HCT116 (cell line): Measurements from ENCODE around the gene ABTB1.

ENCODE experiments used
- CEBPB ChIP-seq: IDR thresholded peaks from 2 replicates; pipeline ENCODE4 v1.6.1; 2012; ENCODE audit warnings: low read depth
- EZH2 ChIP-seq: fragments of 200-600 bp; sonication (generic); IDR thresholded peaks from 2 replicates; pipeline ENCODE4 v1.6.1; 2017; ENCODE audit warnings: antibody characterized with exemption, mixed run types
- FOSL1 ChIP-seq: IDR thresholded peaks from 2 replicates; pipeline ENCODE4 v1.6.1; 2012; ENCODE audit warnings: low read depth
- POLR2A ChIP-seq: IDR thresholded peaks from 2 replicates; pipeline ENCODE4 v1.7.0; 2011; ENCODE audit warnings: borderline replicate concordance; ENCODE audit not compliant: insufficient read depth, insufficient read length; ENCODE audit errors: extremely low read depth
- POLR2AphosphoS5 ChIP-seq: IDR thresholded peaks from 2 replicates; pipeline ENCODE4 v1.6.1; 2011; ENCODE audit warnings: mild to moderate bottlenecking, low read depth, low read length, moderate library complexity
- RAD21 ChIP-seq: IDR thresholded peaks from 2 replicates; pipeline ENCODE4 v1.6.1; 2012; ENCODE audit warnings: low read depth, mild to moderate bottlenecking
- TCF7L2 ChIP-seq: IDR thresholded peaks from 2 replicates; pipeline ENCODE4 v1.7.0; 2011; ENCODE audit warnings: borderline replicate concordance, inconsistent platforms; ENCODE audit not compliant: insufficient read depth, insufficient read length; ENCODE audit errors: extremely low read depth
- YY1 ChIP-seq: IDR thresholded peaks from 2 replicates; pipeline ENCODE4 v1.6.1; 2011; ENCODE audit warnings: low read length, low read depth, moderate library complexity, mild to moderate bottlenecking; ENCODE audit not compliant: insufficient replicate concordance; ENCODE audit errors: extremely low read depth
- TF ChIP-seq, protein P1 (sequence below), 3 experiments: fragments of 200-600 bp in 1 of 3; sonication (generic) in 1 of 3; IDR thresholded peaks in 2 of 3; conservative IDR thresholded peaks in 1 of 3; 2 replicates each; pipeline ENCODE4 v1.5.1; 2012 to 2017; ENCODE audit warnings: low read depth in 2 of 3, low read length in 2 of 3, antibody characterized with exemption in 1 of 3, borderline replicate concordance in 1 of 3, control low read depth in 1 of 3, mild to moderate bottlenecking in 1 of 3, mixed read lengths in 1 of 3, mixed run types in 1 of 3, moderate library complexity in 1 of 3; ENCODE audit not compliant: insufficient read depth in 1 of 3
- TF ChIP-seq, protein P2 (sequence below): IDR thresholded peaks from 2 replicates; pipeline ENCODE4 v1.6.1; 2012; ENCODE audit warnings: low read depth
- TF ChIP-seq, protein P3 (sequence below): IDR thresholded peaks from 2 replicates; pipeline ENCODE4 v1.6.1; 2012

DNA sequence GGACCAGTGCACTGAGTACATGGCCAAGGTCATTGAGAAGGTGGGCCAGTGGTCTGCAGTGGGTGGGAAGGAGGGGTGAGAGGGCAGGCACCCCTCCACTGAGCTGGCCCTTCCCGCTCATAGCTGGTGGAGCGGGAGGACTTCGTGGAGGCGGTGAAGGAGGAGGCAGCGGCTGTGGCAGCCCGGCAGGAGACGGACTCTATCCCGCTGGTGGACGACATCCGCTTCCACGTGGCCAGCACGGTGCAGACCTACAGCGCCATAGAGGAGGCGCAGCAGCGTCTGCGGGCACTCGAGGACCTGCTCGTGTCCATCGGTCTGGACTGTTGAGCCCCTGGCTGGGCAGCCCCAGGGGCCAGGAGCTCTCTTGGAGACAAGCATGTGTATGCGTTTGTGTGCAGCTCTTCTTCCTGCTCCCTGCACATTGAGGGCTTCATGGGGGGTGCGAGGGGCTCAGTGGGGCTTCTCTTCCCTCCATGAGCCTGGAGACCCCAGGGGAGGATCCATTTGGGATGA lies 7.5 kb downstream of the ABTB1 start:
- TF ChIP-seq CEBPB (no peak), TCF7L2 (no peak), POLR2AphosphoS5 (no peak), POLR2A (no peak), YY1 (no peak), RAD21 (no peak), EZH2 (no peak), FOSL1 (no peak)
- TF ChIP-seq, protein P1, sequence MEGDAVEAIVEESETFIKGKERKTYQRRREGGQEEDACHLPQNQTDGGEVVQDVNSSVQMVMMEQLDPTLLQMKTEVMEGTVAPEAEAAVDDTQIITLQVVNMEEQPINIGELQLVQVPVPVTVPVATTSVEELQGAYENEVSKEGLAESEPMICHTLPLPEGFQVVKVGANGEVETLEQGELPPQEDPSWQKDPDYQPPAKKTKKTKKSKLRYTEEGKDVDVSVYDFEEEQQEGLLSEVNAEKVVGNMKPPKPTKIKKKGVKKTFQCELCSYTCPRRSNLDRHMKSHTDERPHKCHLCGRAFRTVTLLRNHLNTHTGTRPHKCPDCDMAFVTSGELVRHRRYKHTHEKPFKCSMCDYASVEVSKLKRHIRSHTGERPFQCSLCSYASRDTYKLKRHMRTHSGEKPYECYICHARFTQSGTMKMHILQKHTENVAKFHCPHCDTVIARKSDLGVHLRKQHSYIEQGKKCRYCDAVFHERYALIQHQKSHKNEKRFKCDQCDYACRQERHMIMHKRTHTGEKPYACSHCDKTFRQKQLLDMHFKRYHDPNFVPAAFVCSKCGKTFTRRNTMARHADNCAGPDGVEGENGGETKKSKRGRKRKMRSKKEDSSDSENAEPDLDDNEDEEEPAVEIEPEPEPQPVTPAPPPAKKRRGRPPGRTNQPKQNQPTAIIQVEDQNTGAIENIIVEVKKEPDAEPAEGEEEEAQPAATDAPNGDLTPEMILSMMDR (IDR thresholded peaks at IDR 0.05 in 2 of 3, conservative IDR thresholded peaks at IDR 0.05 in 1 of 3; ENCODE audit: borderline replicate concordance in 1 of 3, insufficient read depth in 1 of 3, low read depth in 2 of 3, low read length in 2 of 3), result no peak
- TF ChIP-seq, protein P2, sequence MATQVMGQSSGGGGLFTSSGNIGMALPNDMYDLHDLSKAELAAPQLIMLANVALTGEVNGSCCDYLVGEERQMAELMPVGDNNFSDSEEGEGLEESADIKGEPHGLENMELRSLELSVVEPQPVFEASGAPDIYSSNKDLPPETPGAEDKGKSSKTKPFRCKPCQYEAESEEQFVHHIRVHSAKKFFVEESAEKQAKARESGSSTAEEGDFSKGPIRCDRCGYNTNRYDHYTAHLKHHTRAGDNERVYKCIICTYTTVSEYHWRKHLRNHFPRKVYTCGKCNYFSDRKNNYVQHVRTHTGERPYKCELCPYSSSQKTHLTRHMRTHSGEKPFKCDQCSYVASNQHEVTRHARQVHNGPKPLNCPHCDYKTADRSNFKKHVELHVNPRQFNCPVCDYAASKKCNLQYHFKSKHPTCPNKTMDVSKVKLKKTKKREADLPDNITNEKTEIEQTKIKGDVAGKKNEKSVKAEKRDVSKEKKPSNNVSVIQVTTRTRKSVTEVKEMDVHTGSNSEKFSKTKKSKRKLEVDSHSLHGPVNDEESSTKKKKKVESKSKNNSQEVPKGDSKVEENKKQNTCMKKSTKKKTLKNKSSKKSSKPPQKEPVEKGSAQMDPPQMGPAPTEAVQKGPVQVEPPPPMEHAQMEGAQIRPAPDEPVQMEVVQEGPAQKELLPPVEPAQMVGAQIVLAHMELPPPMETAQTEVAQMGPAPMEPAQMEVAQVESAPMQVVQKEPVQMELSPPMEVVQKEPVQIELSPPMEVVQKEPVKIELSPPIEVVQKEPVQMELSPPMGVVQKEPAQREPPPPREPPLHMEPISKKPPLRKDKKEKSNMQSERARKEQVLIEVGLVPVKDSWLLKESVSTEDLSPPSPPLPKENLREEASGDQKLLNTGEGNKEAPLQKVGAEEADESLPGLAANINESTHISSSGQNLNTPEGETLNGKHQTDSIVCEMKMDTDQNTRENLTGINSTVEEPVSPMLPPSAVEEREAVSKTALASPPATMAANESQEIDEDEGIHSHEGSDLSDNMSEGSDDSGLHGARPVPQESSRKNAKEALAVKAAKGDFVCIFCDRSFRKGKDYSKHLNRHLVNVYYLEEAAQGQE, result no peak
- TF ChIP-seq, protein P3, sequence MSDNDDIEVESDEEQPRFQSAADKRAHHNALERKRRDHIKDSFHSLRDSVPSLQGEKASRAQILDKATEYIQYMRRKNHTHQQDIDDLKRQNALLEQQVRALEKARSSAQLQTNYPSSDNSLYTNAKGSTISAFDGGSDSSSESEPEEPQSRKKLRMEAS, result no peak
